ENCODE results near the gene QSOX1. TPM values are rescaled to one million over a fixed set of nuclear protein-coding genes. Genes with fewer than 3 reads are reported as not detected.

Gene QSOX1
- total and polyA plus RNA-seq, 9 of the 15 experiments (the other 6 are each of a cell fraction or from before 2014, with no cell fraction given) = 4.0 to 53.1 (median 15.0) TPM

DNA sequence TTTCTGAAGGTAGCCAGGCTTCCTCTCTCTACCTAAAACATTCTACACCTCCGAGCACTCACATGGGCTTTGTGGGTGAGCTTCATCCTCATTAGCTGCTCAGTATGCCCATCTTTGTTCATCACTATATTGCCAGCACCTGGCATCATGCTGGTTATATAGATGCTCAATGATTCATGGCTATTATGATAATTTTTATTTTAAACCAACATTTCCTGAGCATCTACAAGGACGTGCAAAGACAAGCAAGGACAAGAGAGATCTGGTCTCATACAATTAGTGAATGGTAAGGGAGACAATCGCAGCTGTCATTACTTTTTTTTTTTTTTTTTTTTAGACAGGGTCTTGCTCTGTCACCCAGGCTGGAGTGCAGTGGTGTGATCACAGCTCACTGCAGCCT lies 11.3 kb upstream of the QSOX1 start (continued):
- TF ChIP-seq, protein P1, sequence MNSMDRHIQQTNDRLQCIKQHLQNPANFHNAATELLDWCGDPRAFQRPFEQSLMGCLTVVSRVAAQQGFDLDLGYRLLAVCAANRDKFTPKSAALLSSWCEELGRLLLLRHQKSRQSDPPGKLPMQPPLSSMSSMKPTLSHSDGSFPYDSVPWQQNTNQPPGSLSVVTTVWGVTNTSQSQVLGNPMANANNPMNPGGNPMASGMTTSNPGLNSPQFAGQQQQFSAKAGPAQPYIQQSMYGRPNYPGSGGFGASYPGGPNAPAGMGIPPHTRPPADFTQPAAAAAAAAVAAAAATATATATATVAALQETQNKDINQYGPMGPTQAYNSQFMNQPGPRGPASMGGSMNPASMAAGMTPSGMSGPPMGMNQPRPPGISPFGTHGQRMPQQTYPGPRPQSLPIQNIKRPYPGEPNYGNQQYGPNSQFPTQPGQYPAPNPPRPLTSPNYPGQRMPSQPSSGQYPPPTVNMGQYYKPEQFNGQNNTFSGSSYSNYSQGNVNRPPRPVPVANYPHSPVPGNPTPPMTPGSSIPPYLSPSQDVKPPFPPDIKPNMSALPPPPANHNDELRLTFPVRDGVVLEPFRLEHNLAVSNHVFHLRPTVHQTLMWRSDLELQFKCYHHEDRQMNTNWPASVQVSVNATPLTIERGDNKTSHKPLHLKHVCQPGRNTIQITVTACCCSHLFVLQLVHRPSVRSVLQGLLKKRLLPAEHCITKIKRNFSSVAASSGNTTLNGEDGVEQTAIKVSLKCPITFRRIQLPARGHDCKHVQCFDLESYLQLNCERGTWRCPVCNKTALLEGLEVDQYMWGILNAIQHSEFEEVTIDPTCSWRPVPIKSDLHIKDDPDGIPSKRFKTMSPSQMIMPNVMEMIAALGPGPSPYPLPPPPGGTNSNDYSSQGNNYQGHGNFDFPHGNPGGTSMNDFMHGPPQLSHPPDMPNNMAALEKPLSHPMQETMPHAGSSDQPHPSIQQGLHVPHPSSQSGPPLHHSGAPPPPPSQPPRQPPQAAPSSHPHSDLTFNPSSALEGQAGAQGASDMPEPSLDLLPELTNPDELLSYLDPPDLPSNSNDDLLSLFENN (IDR thresholded peaks at IDR 0.05; ENCODE audit: low read depth in 2 of 2, low read length in 2 of 2) = no peak

GRCh38 chr1:180144659-180145357 lies 9.9 kb upstream of the QSOX1 start:
- Histone ChIP-seq H3K4me2 (ENCODE audit: insufficient read depth, low read length) (no peak overlapping the region), H3K27ac (ENCODE audit: extremely low read depth, low read depth, low read length) (no peak overlapping the region), H3K79me2 (ENCODE audit: control insufficient read depth, insufficient read depth, low read length) (no peaks in the 10 kb centered on the region), H4K20me1 (replicated peaks; ENCODE audit: control insufficient read depth, insufficient read depth, low read length) (no peaks in the 10 kb centered on the region), H3K36me3 (ENCODE audit: control insufficient read depth, insufficient read depth, low read length) (no peaks in the 10 kb centered on the region), H3K9me3 (replicated peaks; ENCODE audit: control insufficient read depth, insufficient read depth, low read depth, low read length) (no peaks in the 10 kb centered on the region), H3K9me1 (ENCODE audit: control insufficient read depth, insufficient read depth, low read length) (no peaks in the 10 kb centered on the region), H3K4me1 (replicated peaks in 1 of 2; ENCODE audit: control insufficient read depth in 2 of 2, insufficient read depth in 2 of 2, low read length in 2 of 2) (no peaks in the 10 kb centered on the region), H3K4me3 (no peak overlapping the region), H2AFZ (ENCODE audit: low read depth, low read length) (peak overlapping the region; percentile 68), H3K27me3 (ENCODE audit: control insufficient read depth in 2 of 2, insufficient read depth in 2 of 2, low read length in 2 of 2) (no peaks in the 10 kb centered on the region), H3K9ac (ENCODE audit: insufficient read depth in 1 of 2, low read depth in 2 of 2, low read length in 2 of 2) (no peak overlapping the region)
- ChIA-PET CTCF (ENCODE audit: low intra/inter-chr PET ratio) (no interaction called here), POLR2A (interaction anchor here (0.8 to 1.5 kb wide), 3 partner anchors 9 to 13 kb away, joined by 4 to 11 read pairs (median 6); partner anchors contain the start of gene QSOX1)
- BruUV-seq (replicated peaks) = no TSS peak
- ATAC-seq = peak; percentile 60
- WGBS (ENCODE audit: insufficient coverage, low coverage, missing lambda C conversion rate) = 26% methylated on average over 6 of the region's 6 CpGs
- TF ChIP-seq MYBL2 (IDR thresholded peaks at IDR 0.05; ENCODE audit: low read depth) (no peak), MYBL2 (CRISPR knock-in tag; IDR thresholded peaks at IDR 0.05; ENCODE audit: borderline replicate concordance) (no peak), ATF4 (CRISPR knock-in tag; IDR thresholded peaks at IDR 0.05) (no peak), SOX6 (IDR thresholded peaks at IDR 0.05) (no peak), HOXB6 (CRISPR knock-in tag; IDR thresholded peaks at IDR 0.05; ENCODE audit: borderline replicate concordance) (no peak), SRSF7 (optimal IDR thresholded peaks at IDR 0.05; ENCODE audit: low read depth, low read length) (no peak), PHTF2 (CRISPR knock-in tag; IDR thresholded peaks at IDR 0.05) (no peak), ETV5 (CRISPR knock-in tag; IDR thresholded peaks at IDR 0.05; ENCODE audit: low read depth) (no peak), ZNF431 (CRISPR knock-in tag; IDR thresholded peaks at IDR 0.05) (no peak)
- TF ChIP-seq, protein P2, sequence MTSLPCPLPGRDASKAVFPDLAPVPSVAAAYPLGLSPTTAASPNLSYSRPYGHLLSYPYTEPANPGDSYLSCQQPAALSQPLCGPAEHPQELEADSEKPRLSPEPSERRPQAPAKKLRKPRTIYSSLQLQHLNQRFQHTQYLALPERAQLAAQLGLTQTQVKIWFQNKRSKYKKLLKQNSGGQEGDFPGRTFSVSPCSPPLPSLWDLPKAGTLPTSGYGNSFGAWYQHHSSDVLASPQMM (CRISPR knock-in tag; IDR thresholded peaks at IDR 0.05) = no peak
- FAIRE-seq = no peak
- in situ Hi-C loops (cut with MboI) (no loop called here), intact Hi-C loops (cut with micrococcal nuclease) (no loop called here)
- DNase-seq (ENCODE audit: extremely low read depth in 1 of 4, low spot score in 3 of 4) = no peak

Measured in K562 (cell line).